ENCODE results near the gene PTPRG.

PTPRG gene

GRCh38 chr3:61565569-61565968, 4.2 kb downstream of the PTPRG start:
- TF ChIP-seq, protein P1, sequence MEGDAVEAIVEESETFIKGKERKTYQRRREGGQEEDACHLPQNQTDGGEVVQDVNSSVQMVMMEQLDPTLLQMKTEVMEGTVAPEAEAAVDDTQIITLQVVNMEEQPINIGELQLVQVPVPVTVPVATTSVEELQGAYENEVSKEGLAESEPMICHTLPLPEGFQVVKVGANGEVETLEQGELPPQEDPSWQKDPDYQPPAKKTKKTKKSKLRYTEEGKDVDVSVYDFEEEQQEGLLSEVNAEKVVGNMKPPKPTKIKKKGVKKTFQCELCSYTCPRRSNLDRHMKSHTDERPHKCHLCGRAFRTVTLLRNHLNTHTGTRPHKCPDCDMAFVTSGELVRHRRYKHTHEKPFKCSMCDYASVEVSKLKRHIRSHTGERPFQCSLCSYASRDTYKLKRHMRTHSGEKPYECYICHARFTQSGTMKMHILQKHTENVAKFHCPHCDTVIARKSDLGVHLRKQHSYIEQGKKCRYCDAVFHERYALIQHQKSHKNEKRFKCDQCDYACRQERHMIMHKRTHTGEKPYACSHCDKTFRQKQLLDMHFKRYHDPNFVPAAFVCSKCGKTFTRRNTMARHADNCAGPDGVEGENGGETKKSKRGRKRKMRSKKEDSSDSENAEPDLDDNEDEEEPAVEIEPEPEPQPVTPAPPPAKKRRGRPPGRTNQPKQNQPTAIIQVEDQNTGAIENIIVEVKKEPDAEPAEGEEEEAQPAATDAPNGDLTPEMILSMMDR (conservative IDR thresholded peaks at IDR 0.05; ENCODE audit: low read depth, low read length), result no peak
- H4K20me1 ChIP-seq (ENCODE audit: insufficient read depth), result no peaks in the 10 kb centered on the region
- H3K4me2 ChIP-seq, result no peak overlapping the region
- H3K4me1 ChIP-seq (ENCODE audit: low read depth, poor library complexity, severe bottlenecking), result peaks cover 25% of the 10 kb centered on the region
- H3K4me3 ChIP-seq (IDR thresholded peaks at IDR 0.05; ENCODE audit: insufficient read depth, low read depth, low read length), result no peak overlapping the region
- H3K27ac ChIP-seq, result no peak overlapping the region
- no peaks in the 10 kb centered on the region; the same call in 1 of the 2 replicates for H3K79me2 ChIP-seq (ENCODE audit: insufficient read depth, low read depth)
- H3K36me3 ChIP-seq (ENCODE audit: insufficient read depth), result no peaks in the 10 kb centered on the region
- no peaks in the 10 kb centered on the region for H3K27me3 ChIP-seq (ENCODE audit: insufficient read depth, low read depth)
- no peak overlapping the region for H3K9ac ChIP-seq
- no peak overlapping the region for H2AFZ ChIP-seq (ENCODE audit: low read depth)

- Histone ChIP-seq H3K79me2 (ENCODE audit: insufficient read depth, low read depth) (no peaks in the 10 kb centered on the region; the same call in 1 of the 2 replicates), H3K9ac (no peak overlapping the region), H2AFZ (ENCODE audit: low read depth) (no peak overlapping the region), H3K27ac (no peak overlapping the region), H3K4me1 (ENCODE audit: low read depth, poor library complexity, severe bottlenecking) (peaks cover 50% of the 10 kb centered on the region), H3K4me2 (no peak overlapping the region), H4K20me1 (ENCODE audit: insufficient read depth) (no peaks in the 10 kb centered on the region), H3K27me3 (ENCODE audit: insufficient read depth, low read depth) (no peaks in the 10 kb centered on the region), H3K4me3 (IDR thresholded peaks at IDR 0.05; ENCODE audit: insufficient read depth, low read depth, low read length) (no peak overlapping the region), H3K36me3 (ENCODE audit: insufficient read depth) (no peaks in the 10 kb centered on the region)
- TF ChIP-seq, protein P1 (conservative IDR thresholded peaks at IDR 0.05; ENCODE audit: low read depth, low read length), result no peak
These were observed 6.8 kb downstream of the PTPRG start for GRCh38 chr3:61568127-61568526.

DNA sequence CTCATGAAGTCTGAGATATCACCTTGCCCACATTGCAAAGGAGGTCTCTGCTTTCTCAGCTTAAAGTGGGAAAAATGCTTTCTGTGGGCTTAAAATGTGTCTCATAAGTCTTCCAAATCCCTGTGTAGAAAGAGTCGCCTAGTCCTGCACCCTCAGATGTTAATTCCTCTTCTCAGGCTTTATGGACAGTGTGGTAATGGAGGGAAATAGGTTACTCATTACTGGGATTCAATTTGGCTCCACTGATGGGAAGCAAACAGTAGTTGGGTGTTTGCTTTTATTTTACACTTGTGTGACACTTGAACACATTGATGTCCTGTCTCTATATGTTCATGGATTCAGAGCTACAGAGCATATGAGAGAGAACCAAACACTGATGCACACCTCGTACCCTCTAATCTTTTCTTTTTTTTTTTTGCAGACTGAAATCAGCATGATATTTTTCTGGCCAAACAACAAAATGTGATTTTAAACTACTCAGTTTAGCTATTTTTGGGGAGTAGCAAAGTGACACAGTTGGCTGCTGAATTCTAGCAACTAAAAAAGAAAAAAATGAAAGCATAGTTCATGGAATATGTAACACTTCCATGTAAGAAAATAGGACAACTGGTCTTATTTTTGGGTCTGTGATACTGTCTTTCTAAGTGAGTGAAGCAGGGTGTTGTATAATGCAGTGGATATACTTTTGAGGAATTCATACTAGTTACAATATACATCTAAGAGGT, 8.6 kb downstream of the PTPRG start:
- no peaks in the 10 kb centered on the region for H3K27me3 ChIP-seq (ENCODE audit: insufficient read depth, low read depth)
- no peaks in the 10 kb centered on the region for H3K36me3 ChIP-seq (ENCODE audit: insufficient read depth)
- H3K27ac ChIP-seq, result no peak overlapping the region

GRCh38 chr3:61570813-61571212, 9.4 kb downstream of the PTPRG start:
- H3K9ac ChIP-seq, result no peak overlapping the region
- TF ChIP-seq, protein P1 (conservative IDR thresholded peaks at IDR 0.05; ENCODE audit: low read depth, low read length), result no peak
- peak overlapping the region; percentile 72 for H3K4me2 ChIP-seq
- no peak overlapping the region for H3K4me3 ChIP-seq (IDR thresholded peaks at IDR 0.05; ENCODE audit: insufficient read depth, low read depth, low read length)
- no peaks in the 10 kb centered on the region for H3K36me3 ChIP-seq (ENCODE audit: insufficient read depth)
- H3K79me2 ChIP-seq (ENCODE audit: insufficient read depth, low read depth), result peaks cover 4% of the 10 kb centered on the region; the same call in 1 of the 2 replicates
- H4K20me1 ChIP-seq (ENCODE audit: insufficient read depth), result no peaks in the 10 kb centered on the region
- H3K27me3 ChIP-seq (ENCODE audit: insufficient read depth, low read depth), result no peaks in the 10 kb centered on the region
- peaks cover 74% of the 10 kb centered on the region for H3K4me1 ChIP-seq (ENCODE audit: low read depth, poor library complexity, severe bottlenecking)
- H2AFZ ChIP-seq (ENCODE audit: low read depth), result no peak overlapping the region
- H3K27ac ChIP-seq, result no peak overlapping the region

More for the DNA sequence above, 8.6 kb downstream of the PTPRG start:
- TF ChIP-seq, protein P1 (conservative IDR thresholded peaks at IDR 0.05; ENCODE audit: low read depth, low read length), result no peak
- peak overlapping the region; percentile 72 for H3K4me2 ChIP-seq
- no peak overlapping the region for H3K4me3 ChIP-seq (IDR thresholded peaks at IDR 0.05; ENCODE audit: insufficient read depth, low read depth, low read length)
- H3K4me1 ChIP-seq (ENCODE audit: low read depth, poor library complexity, severe bottlenecking), result peaks cover 66% of the 10 kb centered on the region
- no peak overlapping the region for H2AFZ ChIP-seq (ENCODE audit: low read depth)
- H3K9ac ChIP-seq, result no peak overlapping the region
- H3K79me2 ChIP-seq (ENCODE audit: insufficient read depth, low read depth), result no peaks in the 10 kb centered on the region; the same call in 1 of the 2 replicates
- no peaks in the 10 kb centered on the region for H4K20me1 ChIP-seq (ENCODE audit: insufficient read depth)
